Right lobe of liver (tissue), 6 donors: ENCODE results near the gene MAPKAPK2. TPM values are rescaled to one million over a fixed set of nuclear protein-coding genes. Genes with fewer than 3 reads are reported as not detected.
"Not testable (repeated sequence)": the region's sequence is repeated elsewhere in the genome, so short reads cannot be mapped to it uniquely, and the experiment has no call there.

ENCODE experiments used
- ATAC-seq, 4 donors: fragments of 200-7000 bp; cut with Tn5 transposase; one replicate each; pipeline ENCODE4 v1.9.1; 2020; ENCODE audit warnings: mild to moderate bottlenecking in 4 of 4, moderate library complexity in 4 of 4
- DNase-seq, 3 donors: peaks; one replicate each; pipeline ENCODE4 v3.0.0-alpha.2; 2020
- H3K27ac ChIP-seq, 3 donors: fragments of 200-600 bp; one replicate each; pipeline ENCODE4 v1.8.0; 2022
- H3K27me3 ChIP-seq, 2 donors: fragments of 200-600 bp; one replicate each; pipeline ENCODE4 v1.8.0; 2022
- H3K36me3 ChIP-seq, 4 donors: fragments of 200-600 bp; sonication (generic) in 1 of 4; one replicate each; pipeline versions ENCODE4 v1.5.1 to v1.8.0; 2017 to 2022; ENCODE audit warnings: control low read depth in 1 of 4
- H3K4me1 ChIP-seq, 4 donors: fragments of 200-600 bp; sonication (generic) in 1 of 4; one replicate each; pipeline versions ENCODE4 v1.5.1 to v1.8.0; 2017 to 2022; ENCODE audit warnings: control low read depth in 1 of 4
- H3K4me3 ChIP-seq, 3 donors: fragments of 200-600 bp; one replicate each; pipeline ENCODE4 v1.8.0; 2022
- H3K9me3 ChIP-seq, 4 donors: fragments of 200-600 bp; sonication (generic) in 1 of 4; one replicate each; pipeline versions ENCODE4 v1.5.1 to v1.8.0; 2017 to 2022; ENCODE audit warnings: control low read depth in 1 of 4
- POLR2A ChIP-seq: fragments of 450-650 bp; IDR thresholded peaks from one replicate; pipeline ENCODE4 v1.6.1; 2017; ENCODE audit warnings: antibody characterized with exemption, mild to moderate bottlenecking
- WGBS: methylation state at CpG from one replicate; pipeline ENCODE4 v1.1.6; 2018; ENCODE audit warnings: low coverage, low lambda C conversion rate; ENCODE audit not compliant: insufficient coverage; ENCODE audit errors: missing lambda C conversion rate; 5-methylcytosine and 5-hydroxymethylcytosine counted together
- intact Hi-C, 2 donors: fragments of 100-400 bp; cut with DNase I; formaldehyde crosslinking; loops; one replicate each; pipeline versions ENCODE4 v1.11.2 to v1.14.1; 2022
- total RNA-seq, 6 experiments: library from RNA; depleted of rRNA in 2 of 6; stranded (reverse); fragments of >200 nt in 2 of 6; fragmentation: NEBNext Ultra II Directional in 3 of 6; extraction: Animal tissue kit (Norgen Biotek cat#: 25700) in 3 of 6; gene quantifications; one replicate each; pipeline versions ENCODE4 v1.1.0 to v1.2.4, GENCODE V29; 2016 to 2023
- TF ChIP-seq, protein P1 (sequence below), 4 donors: fragments of 200-600 bp in 3 of 4; fragments of 450-650 bp in 1 of 4; IDR thresholded peaks; one replicate each; pipeline versions ENCODE4 v1.5.1 to v1.8.0; 2016 to 2022; ENCODE audit warnings: antibody characterized with exemption in 4 of 4, mild to moderate bottlenecking in 2 of 4
- donor health status: DM: no; HTN: yes; CAD: no.
- donor health status: DM: no; HTN: no; CAD: no.
- donor health status: DM: no; HTN: no; CAD: no.
- donor health status: DM: no; HTN: yes; CAD: no.
- donor health status: DM: no; HTN: yes; CAD: no.

MAPKAPK2 gene
- total RNA-seq, 6 experiments from 2014 or later: 25.6 to 46.6 (median 34.0) TPM

DNA sequence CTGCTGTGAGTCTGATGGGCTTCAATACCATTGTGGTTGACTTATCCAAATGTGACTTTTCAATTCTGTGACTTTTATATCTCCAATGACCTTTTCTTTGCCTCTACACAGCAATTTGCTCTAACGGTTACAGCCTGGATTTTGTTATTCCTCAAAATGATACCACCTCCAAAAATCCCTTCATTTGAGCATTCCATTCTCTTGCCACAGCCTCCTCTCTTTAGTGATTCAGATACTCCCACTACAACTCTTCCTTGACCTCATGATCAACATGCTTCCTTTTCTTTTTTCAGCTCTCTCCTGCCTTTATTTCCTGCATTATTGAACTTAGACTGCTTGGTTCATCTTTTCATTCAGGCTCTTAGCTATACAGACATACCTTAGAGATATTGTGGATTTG is 69.3 kb downstream of the MAPKAPK2 start:
- no peak for ATAC-seq
- H3K9me3 ChIP-seq: no peaks in the 10 kb centered on the region
- WGBS: 53% methylated on average over 1 of the region's 1 CpG
- no peak overlapping the region for H3K4me3 ChIP-seq
- TF ChIP-seq POLR2A: no peak
- TF ChIP-seq, protein P1, sequence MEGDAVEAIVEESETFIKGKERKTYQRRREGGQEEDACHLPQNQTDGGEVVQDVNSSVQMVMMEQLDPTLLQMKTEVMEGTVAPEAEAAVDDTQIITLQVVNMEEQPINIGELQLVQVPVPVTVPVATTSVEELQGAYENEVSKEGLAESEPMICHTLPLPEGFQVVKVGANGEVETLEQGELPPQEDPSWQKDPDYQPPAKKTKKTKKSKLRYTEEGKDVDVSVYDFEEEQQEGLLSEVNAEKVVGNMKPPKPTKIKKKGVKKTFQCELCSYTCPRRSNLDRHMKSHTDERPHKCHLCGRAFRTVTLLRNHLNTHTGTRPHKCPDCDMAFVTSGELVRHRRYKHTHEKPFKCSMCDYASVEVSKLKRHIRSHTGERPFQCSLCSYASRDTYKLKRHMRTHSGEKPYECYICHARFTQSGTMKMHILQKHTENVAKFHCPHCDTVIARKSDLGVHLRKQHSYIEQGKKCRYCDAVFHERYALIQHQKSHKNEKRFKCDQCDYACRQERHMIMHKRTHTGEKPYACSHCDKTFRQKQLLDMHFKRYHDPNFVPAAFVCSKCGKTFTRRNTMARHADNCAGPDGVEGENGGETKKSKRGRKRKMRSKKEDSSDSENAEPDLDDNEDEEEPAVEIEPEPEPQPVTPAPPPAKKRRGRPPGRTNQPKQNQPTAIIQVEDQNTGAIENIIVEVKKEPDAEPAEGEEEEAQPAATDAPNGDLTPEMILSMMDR (IDR thresholded peaks at IDR 0.05): no peak
- intact Hi-C loops: no loop called here
- H3K36me3 ChIP-seq: no peaks in the 10 kb centered on the region
- no peak for DNase-seq
- H3K27ac ChIP-seq: no peak overlapping the region
- no peaks in the 10 kb centered on the region for H3K27me3 ChIP-seq
- no peaks in the 10 kb centered on the region for H3K4me1 ChIP-seq

DNA sequence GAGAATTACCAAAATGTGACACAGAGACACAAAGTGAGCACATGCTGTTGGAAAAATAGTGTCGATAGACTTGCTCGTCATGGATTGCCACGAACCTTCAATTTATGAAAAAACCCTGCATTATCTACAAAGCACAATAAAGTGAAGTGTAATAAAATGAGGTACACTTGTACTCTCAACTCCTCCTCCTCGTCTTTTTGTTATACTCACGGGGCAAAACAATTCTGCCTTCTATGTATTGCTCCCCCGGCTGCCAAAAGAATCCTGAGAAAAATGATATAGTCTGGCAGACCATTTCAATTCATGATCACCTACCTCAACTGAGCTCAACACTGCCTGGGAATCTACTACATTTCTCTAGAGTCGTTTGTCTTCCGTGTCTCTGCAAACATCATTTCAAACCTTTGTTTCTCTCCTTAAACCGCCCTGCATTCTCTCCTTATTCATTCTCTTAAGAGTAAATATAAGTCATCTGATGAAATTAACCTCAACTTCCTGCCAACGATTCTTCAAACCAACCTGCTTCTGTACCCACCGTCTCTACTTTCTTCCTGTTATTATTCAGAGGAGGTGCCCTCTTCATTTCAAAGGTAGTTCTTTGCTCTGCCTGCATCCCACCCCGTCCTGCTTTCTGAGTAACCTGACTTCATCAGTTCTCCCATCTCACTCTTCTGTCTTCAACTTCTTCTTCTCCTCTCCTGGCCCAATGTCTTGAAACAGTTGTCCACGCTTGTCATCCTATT is 73.0 kb downstream of the MAPKAPK2 start:
- no peak overlapping the region for H3K4me3 ChIP-seq
- H3K36me3 ChIP-seq: no peaks in the 10 kb centered on the region
- H3K27ac ChIP-seq: no peak overlapping the region
- peak in 1 of 4 donors; percentile 18 for ATAC-seq
- DNase-seq: no peak
- intact Hi-C loops: no loop called here
- 63% methylated on average over 13 of the region's 13 CpGs for WGBS
- H3K27me3 ChIP-seq: no peaks in the 10 kb centered on the region
- TF ChIP-seq POLR2A: no peak
- TF ChIP-seq, protein P1 (IDR thresholded peaks at IDR 0.05): no peak
- no peaks in the 10 kb centered on the region for H3K4me1 ChIP-seq
- H3K9me3 ChIP-seq: no peaks in the 10 kb centered on the region

DNA sequence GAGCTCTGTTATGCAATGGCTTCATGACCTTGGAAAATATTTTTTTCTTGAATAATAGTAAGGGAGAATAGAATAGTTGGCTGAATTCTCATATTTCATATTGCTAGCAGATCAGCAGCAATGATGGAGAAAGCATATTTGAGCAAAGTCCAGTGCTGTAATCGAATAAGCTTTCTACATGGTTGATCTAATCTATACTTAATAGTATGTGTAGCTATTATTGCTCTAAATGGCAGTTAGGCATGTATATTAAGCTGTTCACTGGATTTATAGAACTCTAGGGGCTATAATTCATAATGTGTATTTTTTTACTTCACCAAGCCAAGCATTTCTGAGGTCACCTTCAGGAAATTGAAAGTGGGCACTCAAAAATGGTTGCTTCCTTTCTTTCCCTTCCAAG is 75.9 kb downstream of the MAPKAPK2 start:
- no peak overlapping the region for H3K4me3 ChIP-seq
- intact Hi-C loops: no loop called here
- no peaks in the 10 kb centered on the region for H3K9me3 ChIP-seq
- no peaks in the 10 kb centered on the region for H3K36me3 ChIP-seq
- DNase-seq: no peak
- no peaks in the 10 kb centered on the region for H3K27me3 ChIP-seq
- no peaks in the 10 kb centered on the region for H3K4me1 ChIP-seq
- H3K27ac ChIP-seq: no peak overlapping the region
- WGBS: 80% methylated on average over 1 of the region's 1 CpG
- ATAC-seq: no peak
- TF ChIP-seq POLR2A: no peak
- TF ChIP-seq, protein P1 (IDR thresholded peaks at IDR 0.05): no peak

DNA sequence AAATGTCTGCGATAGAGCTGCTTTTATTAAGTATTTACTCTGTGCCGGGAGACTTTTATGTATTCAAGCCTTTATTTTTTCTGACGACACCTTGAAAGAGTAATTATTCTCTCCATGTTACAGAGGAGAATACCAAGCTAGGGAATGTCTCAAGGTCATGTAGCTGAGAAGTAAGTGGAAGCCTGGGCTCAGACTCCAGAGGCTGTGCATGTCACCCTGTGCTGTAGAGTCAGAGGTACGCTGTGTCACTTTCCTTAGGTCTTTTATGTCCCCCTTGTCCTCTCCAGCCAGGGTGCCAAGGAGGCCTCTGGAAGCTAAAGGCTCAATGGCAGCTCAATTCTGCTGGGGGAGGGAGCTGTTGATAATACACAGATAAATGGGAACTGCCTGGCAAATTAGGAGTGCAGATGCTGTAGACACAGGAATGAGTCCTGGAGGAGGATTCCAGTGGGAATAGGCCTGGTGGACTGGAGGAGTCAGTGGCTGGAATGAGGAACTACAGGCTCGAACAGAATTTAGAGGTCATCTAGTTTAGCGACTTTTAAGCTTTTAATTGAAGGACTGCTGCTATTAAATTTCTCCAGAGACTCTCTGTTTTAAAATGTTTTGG is 76.6 kb downstream of the MAPKAPK2 start:
- Histone ChIP-seq H3K9me3 (no peaks in the 10 kb centered on the region), H3K4me3 (no peak overlapping the region), H3K27ac (no peak overlapping the region), H3K4me1 (no peaks in the 10 kb centered on the region), H3K36me3 (no peaks in the 10 kb centered on the region), H3K27me3 (no peaks in the 10 kb centered on the region)
- intact Hi-C loops: no loop called here
- TF ChIP-seq, protein P1 (IDR thresholded peaks at IDR 0.05): no peak
- no peak for TF ChIP-seq POLR2A
- ATAC-seq (no peak), DNase-seq (no peak)
- 62% methylated on average over 6 of the region's 6 CpGs for WGBS

DNA sequence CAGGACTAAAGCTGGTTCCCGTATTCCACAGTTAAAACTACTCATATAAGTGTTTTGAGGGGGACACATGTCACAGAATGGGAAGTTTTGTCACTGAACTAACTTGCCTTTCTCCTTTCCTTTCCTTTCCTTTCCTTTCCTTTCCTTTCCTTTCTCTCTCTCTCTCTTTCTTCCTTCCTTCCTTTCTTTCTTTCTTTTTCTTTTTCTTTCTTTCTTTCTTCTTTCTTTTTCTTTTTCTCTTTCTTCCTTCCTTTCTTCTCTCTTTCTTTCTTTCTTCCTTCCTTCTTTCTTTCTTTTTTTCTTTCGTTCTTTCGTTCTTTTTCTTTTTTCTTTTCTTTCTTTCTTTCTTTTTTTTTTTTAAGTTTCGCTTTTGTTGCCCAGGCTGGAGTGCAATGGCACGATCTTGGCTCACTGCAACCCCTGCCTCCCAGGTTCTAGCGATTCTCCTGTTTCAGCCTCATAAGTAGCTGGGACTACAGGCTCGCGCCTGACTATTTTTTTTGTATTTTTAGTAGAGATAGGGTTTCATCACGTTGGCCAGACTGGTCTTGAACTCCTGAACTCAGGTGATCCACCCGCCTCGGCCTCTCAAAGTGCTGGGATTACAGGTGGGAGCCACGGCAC is 78.1 kb downstream of the MAPKAPK2 start:
- ATAC-seq, H3K27me3 ChIP-seq, H3K36me3 ChIP-seq, DNase-seq, H3K4me1 ChIP-seq, intact Hi-C loops, H3K27ac ChIP-seq, H3K4me3 ChIP-seq, H3K9me3 ChIP-seq: not testable (repeated sequence)
- 81% methylated on average over 11 of the region's 12 CpGs for WGBS

DNA sequence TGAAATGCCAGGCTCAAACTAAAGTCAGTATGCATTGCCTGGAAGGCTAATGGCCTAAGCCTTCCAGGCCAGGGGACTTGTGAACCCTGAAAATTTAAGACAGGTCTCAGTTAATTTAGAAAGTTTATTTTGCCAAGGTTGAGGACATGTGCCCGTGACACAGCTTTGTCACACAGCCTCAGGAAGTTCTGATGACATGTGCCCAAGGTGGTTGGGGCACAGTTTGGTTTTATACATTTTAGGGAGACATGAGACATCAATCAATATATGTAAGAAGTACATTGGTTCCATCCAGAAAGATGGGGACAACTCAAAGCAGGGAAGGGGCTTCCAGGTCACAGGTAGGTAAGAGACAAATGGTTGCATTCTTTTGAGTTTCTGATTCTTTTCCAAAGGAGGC is 81.1 kb downstream of the MAPKAPK2 start:
- H3K9me3 ChIP-seq, ATAC-seq, intact Hi-C loops, H3K27ac ChIP-seq, H3K36me3 ChIP-seq, H3K4me3 ChIP-seq, H3K4me1 ChIP-seq, H3K27me3 ChIP-seq, DNase-seq: not testable (repeated sequence)
- 75% methylated on average over 1 of the region's 1 CpG for WGBS
